ENCODE data around the gene IL9. TPM values are rescaled to one million over a fixed set of nuclear protein-coding genes. Genes with fewer than 3 reads are reported as not detected.

Gene IL9
- total RNA-seq, 4 donors from 2014 or later: not detected

GRCh38 chr5:135886136-135886535 is 9.5 kb downstream of the IL9 start:
- no peaks in the 10 kb centered on the region for H3K27me3 ChIP-seq
- intact Hi-C loops (cut with DNase I; ENCODE audit: low total_unique reads): no loop called here

GRCh38 chr5:135885031-135885430 is 10.6 kb downstream of the IL9 start:
- intact Hi-C loops (cut with DNase I; ENCODE audit: low total_unique reads): no loop called here
- Histone ChIP-seq H3K36me3 (no peaks in the 10 kb centered on the region), H3K9me3 (no peaks in the 10 kb centered on the region), H3K27ac (no peak overlapping the region), H3K4me3 (no peak overlapping the region), H3K27me3 (no peaks in the 10 kb centered on the region), H3K4me1 (no peaks in the 10 kb centered on the region)
- TF ChIP-seq POLR2A (IDR thresholded peaks at IDR 0.05) (no peak), CTCF (IDR thresholded peaks at IDR 0.05) (no peak)
- DNase-seq: no peak

More at GRCh38 chr5:135886136-135886535, 9.5 kb downstream of the IL9 start:
- TF ChIP-seq POLR2A (IDR thresholded peaks at IDR 0.05) (no peak), CTCF (IDR thresholded peaks at IDR 0.05) (no peak)
- DNase-seq: no peak
- Histone ChIP-seq H3K4me3 (no peak overlapping the region), H3K9me3 (no peaks in the 10 kb centered on the region), H3K27ac (no peak overlapping the region), H3K4me1 (no peaks in the 10 kb centered on the region), H3K36me3 (no peaks in the 10 kb centered on the region)

- H3K36me3 ChIP-seq: no peaks in the 10 kb centered on the region
- no peaks in the 10 kb centered on the region for H3K9me3 ChIP-seq
- no peaks in the 10 kb centered on the region for H3K4me1 ChIP-seq
- no peak overlapping the region for H3K4me3 ChIP-seq
- DNase-seq: no peak
- no peaks in the 10 kb centered on the region for H3K27me3 ChIP-seq
- H3K27ac ChIP-seq: no peak overlapping the region
- TF ChIP-seq CTCF (IDR thresholded peaks at IDR 0.05) (no peak), POLR2A (IDR thresholded peaks at IDR 0.05) (no peak)
- intact Hi-C loops (cut with DNase I; ENCODE audit: low total_unique reads): no loop called here
Observed at GRCh38 chr5:135883441-135883840, 12.2 kb downstream of the IL9 start.

GRCh38 chr5:135883026-135883425 is 12.6 kb downstream of the IL9 start:
- H3K4me1 ChIP-seq: no peaks in the 10 kb centered on the region

GRCh38 chr5:135881819-135882218 is 13.8 kb downstream of the IL9 start:
- DNase-seq: no peak
- no peak for TF ChIP-seq CTCF (IDR thresholded peaks at IDR 0.05)
- no peak for TF ChIP-seq POLR2A (IDR thresholded peaks at IDR 0.05)
- intact Hi-C loops (cut with DNase I; ENCODE audit: low total_unique reads): no loop called here
- Histone ChIP-seq H3K36me3 (no peaks in the 10 kb centered on the region), H3K27ac (no peak overlapping the region), H3K27me3 (no peaks in the 10 kb centered on the region), H3K4me1 (no peaks in the 10 kb centered on the region), H3K4me3 (no peak overlapping the region), H3K9me3 (no peaks in the 10 kb centered on the region)

More at GRCh38 chr5:135883026-135883425, 12.6 kb downstream of the IL9 start:
- H3K27ac ChIP-seq: no peak overlapping the region
- H3K36me3 ChIP-seq: no peaks in the 10 kb centered on the region
- intact Hi-C loops (cut with DNase I; ENCODE audit: low total_unique reads): no loop called here
- H3K27me3 ChIP-seq: no peaks in the 10 kb centered on the region
- H3K4me3 ChIP-seq: no peak overlapping the region
- H3K9me3 ChIP-seq: no peaks in the 10 kb centered on the region
- DNase-seq: no peak
- TF ChIP-seq POLR2A (IDR thresholded peaks at IDR 0.05): no peak
- no peak for TF ChIP-seq CTCF (IDR thresholded peaks at IDR 0.05)
